HEK293 (cell line): ENCODE measurements around the gene NECAB3.

Experiments
- CTCF ChIA-PET: fragments of 350-600 bp; formaldehyde crosslinking; extraction: SDS; loops from one replicate; lab custom pipeline; 2021; ENCODE audit warnings: antibody characterized with exemption; lab: Yijun Ruan, JAX
- POLR2A ChIA-PET: fragments of 300-600 bp; formaldehyde crosslinking; extraction: SDS; loops from one replicate; lab custom pipeline; 2020; ENCODE audit warnings: antibody characterized with exemption, inconsistent platforms; lab: Yijun Ruan, JAX
- H3K27ac ChIP-seq: fragments of 200-500 bp; sonication (Bioruptor generic); 2 replicates; pipeline ENCODE4 v1.5.1; 2014; ENCODE audit warnings: low read depth, low read length, control low read depth, inconsistent platforms; ENCODE audit errors: extremely low read depth
- H3K36me3 ChIP-seq, 2 experiments: fragments of 200-500 bp in 1 of 2; sonication (Bioruptor generic) in 1 of 2; 1 replicate in 1 of 2; 2 replicates in 1 of 2; pipeline ENCODE4 v1.5.1; 2014 to 2017; ENCODE audit warnings: inconsistent platforms in 2 of 2, low read length in 2 of 2; ENCODE audit not compliant: control insufficient read depth in 2 of 2, insufficient read depth in 1 of 2
- H3K4me1 ChIP-seq: fragments of 200-500 bp; sonication (Bioruptor generic); 2 replicates; pipeline ENCODE4 v1.5.1; 2014; ENCODE audit warnings: mild to moderate bottlenecking, low read length, inconsistent platforms; ENCODE audit not compliant: control insufficient read depth, insufficient read depth
- H3K4me3 ChIP-seq: 2 replicates; pipeline ENCODE4 v1.5.1; 2011; ENCODE audit warnings: low read depth, mild to moderate bottlenecking, control low read depth, low read length, moderate library complexity
- H3K9me3 ChIP-seq: fragments of 200-500 bp; sonication (Bioruptor generic); 2 replicates; pipeline ENCODE4 v1.5.1; 2014; ENCODE audit warnings: low read depth, low read length, inconsistent platforms; ENCODE audit not compliant: control insufficient read depth, insufficient read depth
- BCL11B ChIP-seq: fragments of 450-650 bp; formaldehyde crosslinking; IDR thresholded peaks from 2 replicates; pipeline ENCODE4 v1.5.1; 2016; ENCODE audit warnings: low read depth, missing biosample characterization, missing genetic modification characterization
- ELK4 ChIP-seq: IDR thresholded peaks from 2 replicates; pipeline ENCODE4 v1.6.1; 2011; ENCODE audit warnings: mild to moderate bottlenecking, low read depth, low read length, borderline replicate concordance
- FEZF1 ChIP-seq: fragments of 450-650 bp; formaldehyde crosslinking; IDR thresholded peaks from 2 replicates; pipeline ENCODE4 v1.5.1; 2016; ENCODE audit warnings: missing biosample characterization, missing genetic modification characterization
- HOXD13 ChIP-seq: sonication (generic); formaldehyde crosslinking; IDR thresholded peaks from 2 replicates; pipeline ENCODE4 v1.8.0; 2022; ENCODE audit warnings: missing genetic modification reagents, borderline replicate concordance
- KLF1 ChIP-seq: fragments of 450-650 bp; formaldehyde crosslinking; IDR thresholded peaks from 2 replicates; pipeline ENCODE4 v1.5.1; 2016; ENCODE audit warnings: missing biosample characterization, missing genetic modification characterization
- KLF10 ChIP-seq: fragments of 450-650 bp; IDR thresholded peaks from 2 replicates; pipeline ENCODE4 v1.5.1; 2018; ENCODE audit warnings: missing biosample characterization, mild to moderate bottlenecking, missing genetic modification characterization
- PRDM4 ChIP-seq: fragments of 450-650 bp; formaldehyde crosslinking; IDR thresholded peaks from 2 replicates; pipeline ENCODE4 v1.5.1; 2017; ENCODE audit warnings: missing biosample characterization, missing genetic modification characterization
- ZBTB11 ChIP-seq: fragments of 450-650 bp; formaldehyde crosslinking; conservative IDR thresholded peaks from 2 replicates; pipeline ENCODE4 v1.5.1; 2016; ENCODE audit warnings: low read depth, missing biosample characterization, missing genetic modification characterization
- ZBTB44 ChIP-seq: fragments of 450-650 bp; IDR thresholded peaks from 2 replicates; pipeline ENCODE4 v1.5.1; 2018; ENCODE audit warnings: missing biosample characterization, mild to moderate bottlenecking, missing genetic modification characterization
- ZBTB48 ChIP-seq: fragments of 450-650 bp; formaldehyde crosslinking; IDR thresholded peaks from 2 replicates; pipeline ENCODE4 v1.5.1; 2016; ENCODE audit warnings: missing biosample characterization, missing genetic modification characterization
- ZBTB49 ChIP-seq: fragments of 450-650 bp; formaldehyde crosslinking; IDR thresholded peaks from 2 replicates; pipeline ENCODE4 v1.5.1; 2016; ENCODE audit warnings: missing biosample characterization, missing genetic modification characterization, low read depth
- ZFHX2 ChIP-seq: fragments of 450-650 bp; formaldehyde crosslinking; conservative IDR thresholded peaks from 2 replicates; pipeline ENCODE4 v1.5.1; 2016; ENCODE audit warnings: missing biosample characterization, missing genetic modification characterization
- ZFP69B ChIP-seq: fragments of 450-650 bp; formaldehyde crosslinking; IDR thresholded peaks from 2 replicates; pipeline ENCODE4 v1.5.1; 2016; ENCODE audit warnings: missing biosample characterization, missing genetic modification characterization
- ZNF121 ChIP-seq: fragments of 450-650 bp; formaldehyde crosslinking; IDR thresholded peaks from 2 replicates; pipeline ENCODE4 v1.5.1; 2016; ENCODE audit warnings: missing biosample characterization, missing genetic modification characterization
- ZNF132 ChIP-seq: fragments of 450-650 bp; formaldehyde crosslinking; IDR thresholded peaks from 2 replicates; pipeline ENCODE4 v1.5.1; 2017; ENCODE audit warnings: missing biosample characterization, missing genetic modification characterization, borderline replicate concordance
- ZNF2 ChIP-seq: fragments of 450-650 bp; formaldehyde crosslinking; IDR thresholded peaks from 2 replicates; pipeline ENCODE4 v1.5.1; 2016; ENCODE audit warnings: missing biosample characterization, missing genetic modification characterization
- ZNF24 ChIP-seq: fragments of 450-650 bp; formaldehyde crosslinking; IDR thresholded peaks from 2 replicates; pipeline ENCODE4 v1.5.1; 2016; ENCODE audit warnings: missing biosample characterization, missing genetic modification characterization
- ZNF324 ChIP-seq: fragments of 450-650 bp; formaldehyde crosslinking; IDR thresholded peaks from 2 replicates; pipeline ENCODE4 v1.5.1; 2016; ENCODE audit warnings: missing biosample characterization, missing genetic modification characterization
- ZNF350 ChIP-seq: fragments of 450-650 bp; formaldehyde crosslinking; IDR thresholded peaks from 2 replicates; pipeline ENCODE4 v1.5.0; 2017; ENCODE audit warnings: missing biosample characterization, mild to moderate bottlenecking, missing genetic modification characterization
- ZNF37A ChIP-seq: fragments of 450-650 bp; IDR thresholded peaks from 2 replicates; pipeline ENCODE4 v1.5.1; 2018; ENCODE audit warnings: missing biosample characterization, missing genetic modification characterization
- ZNF404 ChIP-seq: fragments of 450-650 bp; formaldehyde crosslinking; IDR thresholded peaks from 2 replicates; pipeline ENCODE4 v1.5.1; 2017; ENCODE audit warnings: missing biosample characterization, missing genetic modification characterization
- ZNF423 ChIP-seq: fragments of 450-650 bp; formaldehyde crosslinking; IDR thresholded peaks from 2 replicates; pipeline ENCODE4 v1.5.1; 2016; ENCODE audit warnings: missing biosample characterization, missing genetic modification characterization
- ZNF473 ChIP-seq: fragments of 450-650 bp; formaldehyde crosslinking; IDR thresholded peaks from 2 replicates; pipeline ENCODE4 v1.5.1; 2017; ENCODE audit warnings: missing biosample characterization, missing genetic modification characterization
- ZNF558 ChIP-seq: fragments of 450-650 bp; formaldehyde crosslinking; IDR thresholded peaks from 2 replicates; pipeline ENCODE4 v1.5.1; 2016; ENCODE audit warnings: missing biosample characterization, missing genetic modification characterization
- ZNF707 ChIP-seq: fragments of 450-650 bp; formaldehyde crosslinking; IDR thresholded peaks from 2 replicates; pipeline ENCODE4 v1.5.1; 2016; ENCODE audit warnings: missing biosample characterization, missing genetic modification characterization
- ZNF747 ChIP-seq: fragments of 450-650 bp; formaldehyde crosslinking; IDR thresholded peaks from 2 replicates; pipeline ENCODE4 v1.5.1; 2016; ENCODE audit warnings: missing biosample characterization, missing genetic modification characterization
- ZNF837 ChIP-seq: fragments of 450-650 bp; formaldehyde crosslinking; IDR thresholded peaks from 2 replicates; pipeline ENCODE4 v1.5.1; 2016; ENCODE audit warnings: missing biosample characterization, missing genetic modification characterization
- ZNF843 ChIP-seq: fragments of 450-650 bp; formaldehyde crosslinking; IDR thresholded peaks from 2 replicates; pipeline ENCODE4 v1.5.1; 2016; ENCODE audit warnings: missing biosample characterization, missing genetic modification characterization

NECAB3 gene

GRCh38 chr20:33685328-33686099 lies 11.3 kb upstream of the NECAB3 start:
- peak overlapping the region; percentile 62 for H3K4me3 ChIP-seq
- POLR2A ChIA-PET = interaction anchor here (0.8 to 3.3 kb wide), 8 partner anchors 10 to 46 kb away, joined by 3 to 10 read pairs (median 5); partner anchors contain the start of genes ACTL10, PXMP4 and ZNF341
- H3K4me1 ChIP-seq = peaks cover 8% of the 10 kb centered on the region
- H3K36me3 ChIP-seq = peaks cover 0 to 37% of the 10 kb centered on the region in 2 experiments; a peak in 1 of 3 replicates
- H3K27ac ChIP-seq = peak overlapping the region; percentile 95
- CTCF ChIA-PET = interaction anchor here (0.6 to 1.3 kb wide), 3 partner anchors 19 to 32 kb away, joined by 3 to 4 read pairs (median 4); partner anchors contain the start of genes ACTL10 and C20orf144
- H3K9me3 ChIP-seq = no peaks in the 10 kb centered on the region
- TF ChIP-seq ZNF24 (tag by site-specific recombination) (no peak), ZNF707 (tag by site-specific recombination) (no peak), ZNF473 (tag by site-specific recombination) (no peak), FEZF1 (tag by site-specific recombination) (no peak), ZNF37A (no peak), ZNF423 (tag by site-specific recombination) (no peak), ZNF132 (tag by site-specific recombination) (no peak), ZNF350 (tag by site-specific recombination) (no peak), ZNF121 (0 out of 2 replicates have a peak, but pooled peaks have one; percentile 12), ZBTB48 (no peak), BCL11B (tag by site-specific recombination) (no peak), ZFP69B (tag by site-specific recombination) (no peak), ZNF324 (no peak), ZNF843 (tag by site-specific recombination) (no peak), ZBTB49 (no peak), ZBTB11 (0 out of 2 replicates have a peak, but pooled peaks have one; percentile 38), KLF10 (tag by site-specific recombination) (no peak), ZNF747 (tag by site-specific recombination) (no peak), ZNF404 (tag by site-specific recombination) (no peak), ZNF2 (tag by site-specific recombination) (no peak), ELK4 (no peak), PRDM4 (no peak), KLF1 (peak; percentile 33; the same call in 1 of the 2 replicates), ZFHX2 (no peak), ZBTB44 (tag by site-specific recombination) (no peak), ZNF837 (no peak), ZNF558 (tag by site-specific recombination) (no peak), HOXD13 (CRISPR knock-in tag) (no peak)
